ENCODE results near the gene JOSD1. TPM values are rescaled to one million over a fixed set of nuclear protein-coding genes. Genes with fewer than 3 reads are reported as not detected.

Gene JOSD1
- total and polyA plus RNA-seq, 2 donors (not counting 3 experiments of a cell fraction or from before 2014, with no cell fraction given): 61.7 to 73.1 TPM

DNA sequence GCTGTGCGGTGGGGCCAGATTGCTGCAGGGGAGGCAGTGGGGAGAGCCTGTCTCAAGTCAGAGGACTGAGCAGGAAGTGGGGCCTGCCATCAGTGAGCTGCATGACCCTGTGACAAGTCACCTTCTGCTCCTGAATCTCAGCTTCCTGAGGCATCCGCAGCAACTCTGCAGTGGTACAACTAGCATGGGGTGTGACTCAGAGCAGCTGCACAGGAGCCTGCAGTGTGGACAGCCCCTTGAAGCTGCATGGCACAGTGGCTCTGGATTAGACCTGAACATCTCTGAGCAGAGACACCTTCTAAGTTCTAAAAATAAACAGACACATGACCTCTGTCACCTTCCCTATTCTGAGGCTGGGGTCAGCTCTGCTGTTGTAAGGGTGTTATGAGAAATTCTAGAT is 62.5 kb downstream of the JOSD1 start:
- Histone ChIP-seq H3K9me3 (replicated peaks; ENCODE audit: control insufficient read depth, insufficient read depth, low read length) (no peaks in the 10 kb centered on the region), H3K4me3 (replicated peaks in 1 of 3; ENCODE audit: insufficient read depth in 1 of 3, low read depth in 1 of 3, low read length in 3 of 3) (no peak overlapping the region), H3K79me2 (ENCODE audit: control insufficient read depth, insufficient read depth, low read length) (no peaks in the 10 kb centered on the region), H3K4me2 (ENCODE audit: insufficient read depth, low read length) (no peak overlapping the region), H4K20me1 (replicated peaks; ENCODE audit: control insufficient read depth, extremely low read depth, insufficient read depth, low read length) (no peaks in the 10 kb centered on the region), H3K27me3 (ENCODE audit: control insufficient read depth in 2 of 2, insufficient read depth in 2 of 2, low read length in 2 of 2) (no peaks in the 10 kb centered on the region), H2AFZ (ENCODE audit: low read depth, low read length) (no peak overlapping the region), H3K27ac (ENCODE audit: insufficient read depth, low read depth, low read length) (no peak overlapping the region), H3K9ac (replicated peaks; ENCODE audit: extremely low read depth, insufficient read depth, low read length) (no peak overlapping the region), H3K36me3 (ENCODE audit: control insufficient read depth in 2 of 2, extremely low read depth in 1 of 2, insufficient read depth in 2 of 2, low read length in 2 of 2) (no peaks in the 10 kb centered on the region), H3K9me1 (replicated peaks; ENCODE audit: control insufficient read depth, extremely low read depth, insufficient read depth, low read length) (no peaks in the 10 kb centered on the region), H3K4me1 (ENCODE audit: control insufficient read depth, extremely low read depth, insufficient read depth, low read length) (no peaks in the 10 kb centered on the region)
- dilution Hi-C loops (cut with MboI; ENCODE audit: extremely low pct_ligation_motif_present, low sequenced_read_pairs): no loop called here
- FAIRE-seq: no peak
- CTCF ChIA-PET: interaction anchor here (1.2 kb wide), 1 partner anchor 54 kb away, joined by 3 read pairs; no protein-coding TSS in a partner anchor
- no peak for DNase-seq (ENCODE audit: low read depth, low spot score)
- no peak for TF ChIP-seq CTCF (IDR thresholded peaks at IDR 0.05; ENCODE audit: extremely low read depth in 1 of 2, insufficient read depth in 1 of 2, low read depth in 1 of 2, low read length in 2 of 2)
- no peak for TF ChIP-seq POLR2A (IDR thresholded peaks at IDR 0.05; ENCODE audit: low read depth, low read length)
- no peak for TF ChIP-seq FOS (IDR thresholded peaks at IDR 0.05; ENCODE audit: borderline replicate concordance, insufficient read depth, low read length)
- POLR2A ChIA-PET: no interaction called here
- no TSS peak for BruUV-seq (replicated peaks)
- intact Hi-C loops (cut with micrococcal nuclease): no loop called here

Small RNA genes lying within 50 kb of the gene (small RNA-seq; reads per million reads assigned to genes)
- gene AL021707.8 (ENCODE audit: insufficient read depth, insufficient read length, low read depth, low replicate concordance): not detected

Other genes starting within 250 kb of the JOSD1 start
- gene KCNJ4, start 245.7 kb downstream of the JOSD1 start, total RNA-seq: not detected in 2 replicates
- gene KCNJ4, start 245.7 kb downstream of the JOSD1 start, polyA plus RNA-seq: not detected in 2 replicates
- gene KDELR3, start 232.8 kb downstream of the JOSD1 start, total RNA-seq: 28.6 and 40.2 TPM in 2 replicates
- gene KDELR3, start 232.8 kb downstream of the JOSD1 start, polyA plus RNA-seq: 61.3 and 64.2 TPM in 2 replicates
- gene DDX17, start 194.6 kb downstream of the JOSD1 start, total RNA-seq: 377 and 393 TPM in 2 replicates
- 402 and 454 TPM in 2 replicates for gene DDX17, start 194.6 kb downstream of the JOSD1 start, polyA plus RNA-seq
- 0.91 and 1.1 TPM in 2 replicates for gene DMC1, start 130.8 kb downstream of the JOSD1 start, total RNA-seq
- gene DMC1, start 130.8 kb downstream of the JOSD1 start, polyA plus RNA-seq: 0.22 and 0.24 TPM in 2 replicates
- gene FAM227A, start 44.6 kb downstream of the JOSD1 start, total RNA-seq: 1.4 and 1.9 TPM in 2 replicates
- 0.49 and 0.58 TPM in 2 replicates for gene FAM227A, start 44.6 kb downstream of the JOSD1 start, polyA plus RNA-seq
- 34.4 and 37.0 TPM in 2 replicates for gene CBY1, start 44.3 kb downstream of the JOSD1 start, total RNA-seq
- 38.9 and 41.8 TPM in 2 replicates for gene CBY1, start 44.3 kb downstream of the JOSD1 start, polyA plus RNA-seq
- gene TOMM22, start 19.0 kb downstream of the JOSD1 start, total RNA-seq: 98.6 and 98.8 TPM in 2 replicates
- 51.8 and 62.3 TPM in 2 replicates for gene TOMM22, start 19.0 kb downstream of the JOSD1 start, polyA plus RNA-seq
- 43.9 and 50.3 TPM in 2 replicates for gene GTPBP1, start 5.0 kb upstream of the JOSD1 start, total RNA-seq
- gene GTPBP1, start 5.0 kb upstream of the JOSD1 start, polyA plus RNA-seq: 27.1 and 29.8 TPM in 2 replicates
- 133 and 137 TPM in 2 replicates for gene SUN2, start 55.1 kb upstream of the JOSD1 start, total RNA-seq
- 74.2 and 76.7 TPM in 2 replicates for gene SUN2, start 55.1 kb upstream of the JOSD1 start, polyA plus RNA-seq
- gene DNAL4, start 93.2 kb upstream of the JOSD1 start, total RNA-seq: 12.2 and 12.9 TPM in 2 replicates
- gene DNAL4, start 93.2 kb upstream of the JOSD1 start, polyA plus RNA-seq: 22.7 and 24.7 TPM in 2 replicates
- 0.73 and 0.95 TPM in 2 replicates for gene NPTXR, start 143.1 kb upstream of the JOSD1 start, total RNA-seq
- gene NPTXR, start 143.1 kb upstream of the JOSD1 start, polyA plus RNA-seq: 0.37 and 0.43 TPM in 2 replicates
- gene CBX6, start 171.3 kb upstream of the JOSD1 start, total RNA-seq: 60.9 and 62.6 TPM in 2 replicates
- 14.9 and 18.2 TPM in 2 replicates for gene CBX6, start 171.3 kb upstream of the JOSD1 start, polyA plus RNA-seq